HG02852 (cell line): ENCODE results near the gene CEP128.

Experiments
- ATAC-seq: cut with Tn5 transposase; IDR thresholded peaks from one replicate; pipeline ENCODE4 v1.9.1; 2021; ENCODE audit warnings: mild to moderate bottlenecking, moderate library complexity; ENCODE audit not compliant: unreplicated experiment

The CEP128 gene

DNA sequence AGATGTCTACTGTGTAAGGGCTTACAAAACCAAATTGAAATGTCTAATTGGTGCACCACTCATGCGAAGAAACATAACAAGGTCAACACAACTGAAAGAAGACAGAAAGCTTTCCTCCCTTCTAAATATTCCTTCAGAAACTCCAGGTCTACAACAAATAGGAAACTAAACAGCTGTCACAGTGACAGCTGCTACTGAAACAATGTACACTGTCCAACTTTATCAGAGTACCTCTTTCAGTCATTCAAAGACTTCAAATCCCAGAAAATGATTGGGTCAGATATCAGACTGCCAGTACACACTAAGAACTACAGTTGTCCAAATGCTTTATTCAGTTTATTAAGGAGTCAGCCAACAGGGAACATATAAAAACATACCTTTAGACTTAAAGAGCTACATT, 35.2 kb downstream of the CEP128 start:
- ATAC-seq = no peak

DNA sequence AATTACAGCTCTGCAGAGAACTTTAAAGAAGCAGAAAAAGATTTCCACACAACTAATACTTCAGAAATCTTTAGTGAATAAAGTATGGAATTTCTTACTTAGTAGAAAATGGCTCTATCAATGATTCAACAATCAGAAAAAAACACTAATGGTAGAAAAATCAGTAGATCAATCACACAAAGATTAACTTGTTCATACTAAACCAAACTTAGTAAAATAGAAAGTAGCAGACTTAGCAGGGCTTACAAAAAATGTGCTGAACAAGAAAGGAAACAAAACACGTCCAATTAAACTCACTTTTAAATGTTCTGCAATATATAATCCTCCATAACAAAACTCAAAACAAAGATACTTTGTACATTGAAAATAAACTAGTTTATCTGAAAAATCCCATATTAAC, 38.9 kb downstream of the CEP128 start:
- ATAC-seq = no peak

- no peak for ATAC-seq
Measured at GRCh38 chr14:80901822-80902221, 39.7 kb downstream of the CEP128 start.

DNA sequence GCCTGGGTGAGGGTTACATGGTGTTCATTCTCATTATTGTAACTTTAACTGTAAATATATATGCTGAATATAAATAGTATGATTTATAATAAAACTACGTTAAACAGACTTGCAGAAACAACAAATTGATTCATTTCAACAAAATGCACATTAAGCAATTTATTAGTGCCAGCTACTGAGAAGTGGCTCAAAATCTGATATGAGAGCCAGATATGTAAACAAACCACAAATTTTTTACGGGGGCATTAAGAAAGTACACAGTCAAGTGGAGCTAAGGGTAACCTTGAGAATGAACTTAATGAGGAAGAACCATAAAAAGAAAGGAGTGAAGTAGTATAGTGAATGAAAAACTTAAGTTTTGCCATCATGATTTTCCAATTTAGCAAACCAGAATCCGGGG, 40.3 kb downstream of the CEP128 start:
- ATAC-seq = no peak

DNA sequence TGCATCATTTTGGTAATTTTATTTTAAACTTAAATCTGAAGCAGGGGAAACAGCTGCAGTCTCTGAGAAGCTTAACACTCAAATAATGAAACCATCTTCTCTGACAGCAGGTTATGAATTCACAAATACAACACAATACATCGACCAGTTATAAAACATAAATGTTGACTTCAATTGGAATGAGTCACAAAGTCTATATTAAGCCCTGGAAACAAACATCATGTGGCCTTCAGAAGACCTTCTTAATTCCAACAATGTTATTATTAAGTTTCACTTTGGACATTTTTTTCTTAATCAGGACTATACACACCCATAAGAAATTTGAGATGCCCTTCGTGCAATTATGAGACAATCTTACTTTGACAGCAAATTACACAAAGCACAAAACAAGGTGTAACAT, 68.9 kb downstream of the CEP128 start:
- ATAC-seq = no peak

DNA sequence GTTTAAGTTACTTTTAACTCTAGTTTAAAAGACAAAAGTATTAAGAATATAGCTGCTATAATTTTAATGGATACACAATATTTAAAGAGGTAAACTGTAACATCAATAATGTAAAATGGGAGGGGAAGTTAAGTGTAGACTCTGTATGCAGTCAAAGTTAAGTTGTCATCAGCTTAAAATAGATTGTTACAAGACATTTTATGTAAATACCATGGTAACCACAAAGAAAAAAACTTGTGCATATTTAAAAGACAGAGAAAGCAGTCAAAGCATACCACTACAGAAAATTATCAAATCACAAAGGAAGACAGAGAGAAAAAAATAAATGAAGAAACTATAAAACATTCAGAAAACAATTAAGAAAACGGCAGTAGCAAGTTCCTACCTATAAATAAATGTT, 73.3 kb downstream of the CEP128 start:
- no peak for ATAC-seq

DNA sequence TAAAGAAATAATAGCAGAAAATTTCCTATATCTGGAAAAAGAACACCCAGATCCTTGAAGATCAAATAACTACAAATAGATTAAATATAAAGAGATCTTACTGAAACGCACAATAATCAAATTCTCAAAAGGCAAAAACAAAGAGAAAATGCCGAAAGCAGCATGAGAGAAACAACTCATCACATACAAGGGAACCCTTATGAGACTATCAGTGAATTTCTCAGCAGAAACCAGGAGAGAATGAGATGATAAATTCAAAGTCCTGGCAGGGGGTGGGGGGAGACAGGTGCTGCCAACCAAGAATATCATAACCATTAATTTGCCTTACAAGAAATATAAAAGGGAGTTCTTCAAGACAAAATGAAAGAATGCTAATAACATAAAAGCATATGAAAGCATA, 73.7 kb downstream of the CEP128 start:
- no peak for ATAC-seq

DNA sequence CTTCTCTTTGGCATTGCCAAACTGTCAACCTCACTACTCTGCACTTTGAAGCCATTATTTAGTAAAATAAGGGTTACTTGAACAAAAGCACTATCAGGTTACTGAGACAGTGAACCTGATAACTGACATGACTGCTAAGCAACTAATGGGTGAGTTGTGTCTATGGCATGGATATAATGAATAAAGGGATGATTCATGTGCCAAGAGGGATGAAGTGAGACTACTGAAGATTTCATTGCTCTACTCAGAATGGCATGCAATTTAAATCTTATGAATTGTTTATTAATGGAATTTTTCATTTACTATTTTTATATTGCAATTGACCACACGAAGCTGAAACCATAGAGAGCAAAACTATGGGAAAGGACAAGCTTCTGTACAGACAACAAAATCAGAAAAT, 74.4 kb downstream of the CEP128 start:
- no peak for ATAC-seq

DNA sequence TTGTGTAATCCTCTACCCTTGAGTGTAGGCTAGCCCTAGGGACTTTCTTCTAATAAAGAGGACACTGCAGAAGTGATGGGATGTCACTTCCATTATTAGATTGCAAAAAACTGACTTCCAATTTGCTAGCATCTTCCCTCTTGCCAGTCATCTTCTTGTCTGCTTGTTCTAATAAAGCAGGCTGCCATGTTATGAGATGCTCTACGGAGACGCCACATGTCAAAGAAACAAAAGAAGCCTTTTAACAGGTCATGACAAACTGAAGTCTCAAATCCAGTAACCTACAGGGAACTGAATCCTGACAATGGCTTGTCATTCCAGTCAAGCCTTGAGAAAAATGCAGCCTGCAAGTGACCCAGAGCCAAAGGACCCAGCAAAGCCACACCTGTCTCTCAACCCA, 76.0 kb downstream of the CEP128 start:
- ATAC-seq = no peak

DNA sequence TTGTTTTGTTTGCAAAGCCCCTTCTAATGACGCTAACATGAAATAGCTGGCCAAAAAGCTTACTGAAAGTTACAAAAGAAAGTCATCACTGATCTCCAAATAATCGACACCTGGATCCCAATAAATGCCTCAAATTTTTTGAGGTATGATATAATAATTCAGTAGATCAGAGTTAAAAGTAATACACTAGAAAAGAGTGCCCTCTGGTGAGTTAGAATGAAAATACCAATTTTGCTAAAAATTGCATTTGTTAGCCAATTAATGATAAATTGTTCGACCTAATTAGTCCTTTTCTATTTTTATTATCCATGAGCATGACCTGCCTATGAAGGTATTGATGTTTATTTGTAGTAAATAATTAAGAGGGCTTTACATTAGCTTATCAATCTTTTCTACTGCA, 78.6 kb downstream of the CEP128 start:
- no peak for ATAC-seq

GRCh38 chr14:80862541-80862940, 79.0 kb downstream of the CEP128 start:
- no peak for ATAC-seq

DNA sequence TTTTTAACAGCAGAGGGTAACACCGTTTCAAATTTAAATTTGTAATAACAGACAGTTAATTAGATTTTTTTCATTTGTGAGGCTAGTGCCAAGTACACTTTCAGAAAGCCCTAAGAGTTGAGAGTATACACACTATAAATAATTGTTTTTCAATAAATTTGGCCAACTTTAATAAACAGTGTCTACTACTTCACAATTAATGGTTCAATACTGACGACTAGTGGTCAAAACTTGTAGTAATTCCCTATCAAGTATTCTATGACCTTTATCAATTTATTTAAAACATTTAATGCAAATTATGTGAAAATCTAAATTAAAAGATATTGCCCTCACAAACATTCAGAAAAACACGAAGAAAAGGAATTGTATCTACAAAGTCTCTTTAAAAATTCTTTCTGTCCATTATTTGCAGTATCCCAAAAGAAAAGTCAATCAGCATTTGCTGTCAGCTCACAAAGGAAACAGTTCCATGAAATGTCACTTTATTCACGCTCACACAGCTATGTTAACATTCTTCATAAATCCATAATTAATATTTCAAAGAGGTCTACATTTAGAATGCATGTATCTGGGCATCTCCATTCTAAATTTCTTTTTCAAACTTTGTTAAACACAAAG, 91.2 kb downstream of the CEP128 start:
- ATAC-seq = peak; percentile 50

DNA sequence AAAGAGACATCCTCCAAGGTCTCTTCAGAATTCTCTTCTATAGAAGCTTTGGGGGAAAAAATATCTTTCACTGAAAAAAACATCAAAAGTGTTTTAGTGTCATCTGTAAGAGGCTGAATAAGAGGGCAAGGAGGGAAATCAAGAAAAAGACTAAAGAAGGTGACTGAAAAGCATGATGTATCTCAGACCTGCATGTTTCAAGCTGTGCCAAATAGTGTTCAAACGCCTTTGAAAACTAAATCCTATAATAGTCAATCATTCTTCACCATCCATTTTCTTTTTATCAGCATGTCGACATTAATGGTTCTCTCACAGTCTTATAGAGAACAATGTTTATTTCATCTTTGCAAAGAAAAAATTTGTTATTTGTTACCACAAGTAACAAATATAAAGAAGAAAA, 94.5 kb downstream of the CEP128 start:
- ATAC-seq = no peak

DNA sequence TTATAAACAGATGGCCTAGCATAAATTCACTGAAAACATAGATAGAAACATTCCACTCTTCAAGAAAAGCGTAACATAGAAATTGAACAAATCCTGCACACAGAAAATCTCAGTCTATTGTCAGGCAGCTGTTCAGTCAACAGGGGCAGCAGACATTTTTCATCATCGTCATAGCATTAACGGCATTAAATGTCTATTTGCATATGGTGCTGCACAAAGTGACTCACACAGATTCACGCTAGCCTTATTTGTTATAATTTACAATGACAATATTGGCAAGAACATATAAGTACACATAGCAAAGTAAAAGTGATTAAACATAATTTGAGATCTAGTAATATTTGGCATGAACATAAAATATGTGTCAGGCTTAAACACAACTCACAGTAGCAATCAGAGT, 95.7 kb downstream of the CEP128 start:
- no peak for ATAC-seq

- no peak for ATAC-seq
Measured at GRCh38 chr14:80844872-80845271, 96.7 kb downstream of the CEP128 start.

DNA sequence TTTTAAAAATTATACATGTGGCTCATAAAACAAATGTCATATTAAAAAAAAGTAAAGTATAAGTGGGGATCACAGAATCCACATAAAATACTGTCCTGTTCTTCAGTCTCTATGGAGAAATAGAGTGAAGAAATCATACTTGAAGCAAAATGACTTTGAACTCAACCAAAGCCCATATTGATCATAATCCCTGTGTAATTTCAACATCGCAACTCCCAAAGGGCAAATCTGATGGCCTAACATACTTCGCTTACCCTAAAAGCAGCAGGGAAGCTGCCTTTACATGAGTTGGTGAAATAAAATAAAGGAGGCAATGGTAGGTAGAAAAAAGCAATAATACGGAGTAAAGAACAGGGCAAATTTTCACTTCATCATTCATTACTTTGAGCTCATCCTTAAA, 101.8 kb downstream of the CEP128 start:
- ATAC-seq = no peak

DNA sequence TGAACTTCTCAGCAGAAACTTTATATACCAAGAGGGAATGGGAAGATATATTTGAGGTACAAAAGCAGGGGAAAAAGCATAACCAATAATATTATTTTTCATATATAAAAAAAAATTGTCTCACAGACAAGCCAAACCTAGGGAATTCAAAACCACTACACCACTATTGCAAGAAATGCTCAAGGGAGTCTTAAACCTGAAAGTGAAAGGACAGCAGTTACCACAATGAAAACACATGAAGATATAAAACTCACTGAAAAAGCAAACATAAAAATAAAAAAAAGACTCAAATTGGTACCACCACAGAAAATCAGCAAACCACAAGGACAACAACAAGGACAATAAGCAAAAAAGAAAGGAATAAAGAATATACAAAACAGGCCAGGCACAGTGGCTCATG, 131.9 kb downstream of the CEP128 start:
- ATAC-seq = no peak

GRCh38 chr14:80805136-80805535, 136.4 kb downstream of the CEP128 start:
- ATAC-seq = no peak

- no peak for ATAC-seq
Measured at GRCh38 chr14:80798878-80799277, 142.7 kb downstream of the CEP128 start.

DNA sequence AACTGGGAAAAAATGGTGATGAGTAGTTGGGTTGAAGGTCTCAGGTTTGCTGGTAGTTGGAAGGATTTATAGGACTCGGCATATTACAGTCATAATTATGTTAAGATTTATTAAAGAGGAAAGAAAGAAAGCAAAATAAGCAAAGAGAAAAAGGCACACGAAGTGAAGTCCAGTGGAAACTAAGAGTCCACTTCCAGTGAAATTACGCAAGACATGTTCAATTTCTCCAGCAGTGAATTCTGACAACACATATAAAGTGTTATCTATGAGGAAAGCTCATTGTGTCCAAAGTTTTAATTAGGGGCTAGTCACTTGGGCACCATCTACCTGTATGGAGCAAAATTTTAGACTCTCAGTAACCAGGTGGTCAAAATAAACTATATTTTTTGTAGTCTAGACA, 143.3 kb downstream of the CEP128 start:
- no peak for ATAC-seq

GRCh38 chr14:80792771-80793170, 148.8 kb downstream of the CEP128 start:
- no peak for ATAC-seq

GRCh38 chr14:80787876-80788275, 153.7 kb downstream of the CEP128 start:
- no peak for ATAC-seq

DNA sequence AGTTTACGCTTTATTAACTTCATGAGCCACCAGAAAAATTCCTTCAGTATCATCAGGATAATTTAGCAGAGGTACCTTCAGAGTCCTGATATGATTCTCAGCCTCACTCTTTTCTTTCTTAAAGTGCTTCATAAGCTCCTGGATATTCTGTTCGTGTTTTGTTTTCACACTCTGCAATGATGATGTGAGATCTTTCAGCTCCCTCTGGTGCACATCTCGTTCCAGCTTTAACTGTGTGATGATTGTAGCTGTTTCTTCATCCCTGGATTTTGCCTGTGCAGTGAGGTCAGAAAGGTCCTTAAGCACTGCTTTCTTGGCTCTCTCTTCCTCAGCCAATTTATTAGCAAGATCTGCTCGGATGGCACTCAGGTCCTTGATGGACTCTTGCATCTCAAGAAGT, 156.7 kb downstream of the CEP128 start:
- ATAC-seq = no peak

GRCh38 chr14:80781972-80782367, 159.6 kb downstream of the CEP128 start:
- ATAC-seq = no peak
